ENCODE measurements around the gene GAPT.

DNA sequence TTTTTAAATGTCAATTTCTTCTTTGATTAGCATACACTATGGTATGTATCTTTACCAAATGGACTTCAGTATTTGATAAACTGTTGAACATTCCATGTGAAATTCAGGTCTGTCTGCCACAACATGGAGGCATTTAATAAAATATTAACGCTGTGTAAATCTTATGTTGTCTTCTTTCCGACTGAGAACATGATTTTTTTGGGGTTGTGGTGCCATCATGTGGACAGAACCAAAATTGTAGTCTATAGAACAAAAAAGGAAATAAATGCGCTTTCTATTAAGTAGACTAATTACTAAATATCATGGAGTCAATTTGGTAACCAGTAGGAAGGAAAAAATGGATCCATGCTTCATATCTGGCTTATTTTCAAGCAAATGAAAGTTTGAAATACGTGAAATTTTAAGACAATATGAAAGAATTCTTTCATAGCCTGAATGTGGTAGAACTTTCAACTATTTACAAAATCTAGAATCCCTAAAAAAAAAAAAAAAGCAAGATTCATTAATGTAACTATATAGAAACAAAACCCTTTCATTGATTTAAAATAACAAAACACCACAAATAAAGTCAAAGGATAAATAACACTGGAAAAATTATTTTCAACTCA, 28.5 kb upstream of the GAPT start:
- TF ChIP-seq, protein P1, sequence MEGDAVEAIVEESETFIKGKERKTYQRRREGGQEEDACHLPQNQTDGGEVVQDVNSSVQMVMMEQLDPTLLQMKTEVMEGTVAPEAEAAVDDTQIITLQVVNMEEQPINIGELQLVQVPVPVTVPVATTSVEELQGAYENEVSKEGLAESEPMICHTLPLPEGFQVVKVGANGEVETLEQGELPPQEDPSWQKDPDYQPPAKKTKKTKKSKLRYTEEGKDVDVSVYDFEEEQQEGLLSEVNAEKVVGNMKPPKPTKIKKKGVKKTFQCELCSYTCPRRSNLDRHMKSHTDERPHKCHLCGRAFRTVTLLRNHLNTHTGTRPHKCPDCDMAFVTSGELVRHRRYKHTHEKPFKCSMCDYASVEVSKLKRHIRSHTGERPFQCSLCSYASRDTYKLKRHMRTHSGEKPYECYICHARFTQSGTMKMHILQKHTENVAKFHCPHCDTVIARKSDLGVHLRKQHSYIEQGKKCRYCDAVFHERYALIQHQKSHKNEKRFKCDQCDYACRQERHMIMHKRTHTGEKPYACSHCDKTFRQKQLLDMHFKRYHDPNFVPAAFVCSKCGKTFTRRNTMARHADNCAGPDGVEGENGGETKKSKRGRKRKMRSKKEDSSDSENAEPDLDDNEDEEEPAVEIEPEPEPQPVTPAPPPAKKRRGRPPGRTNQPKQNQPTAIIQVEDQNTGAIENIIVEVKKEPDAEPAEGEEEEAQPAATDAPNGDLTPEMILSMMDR (IDR thresholded peaks at IDR 0.05; ENCODE audit: insufficient read depth, low read length, poor library complexity, severe bottlenecking): peak; percentile 38
- no peak for TF ChIP-seq EZH2phosphoT487 (conservative IDR thresholded peaks at IDR 0.05; ENCODE audit: low read length)
